Aorta (tissue), 5 donors: ENCODE results near the gene CCDC71L. TPM values are rescaled to one million over a fixed set of nuclear protein-coding genes. Genes with fewer than 3 reads are reported as not detected.
"Not testable (repeated sequence)": the region's sequence is repeated elsewhere in the genome, so short reads cannot be mapped to it uniquely, and the experiment has no call there.

ENCODE experiments used
- ATAC-seq: fragments of 200-7000 bp; cut with Tn5 transposase; one replicate; pipeline ENCODE4 v1.9.1; 2022; ENCODE audit warnings: moderate library complexity; ENCODE audit not compliant: low FRiP score
- DNase-seq, 2 donors: peaks; one replicate each; pipeline ENCODE4 v3.0.0-alpha.2; 2020
- H3K27ac ChIP-seq, 2 donors: one replicate each; pipeline ENCODE4 v1.5.1; 2013; ENCODE audit warnings: low read length in 2 of 2, mild to moderate bottlenecking in 2 of 2, moderate library complexity in 2 of 2, control low read depth in 1 of 2, inconsistent platforms in 1 of 2, low read depth in 1 of 2
- H3K27me3 ChIP-seq, 2 donors: one replicate each; pipeline ENCODE4 v1.6.1; 2013; ENCODE audit warnings: control low read depth in 1 of 2, low read length in 1 of 2, mild to moderate bottlenecking in 1 of 2, moderate library complexity in 1 of 2; ENCODE audit not compliant: insufficient read depth in 2 of 2, control insufficient read depth in 1 of 2
- H3K36me3 ChIP-seq, 2 donors: one replicate each; pipeline ENCODE4 v1.6.1; 2013; ENCODE audit warnings: control low read depth in 1 of 2, low read length in 1 of 2, mild to moderate bottlenecking in 1 of 2; ENCODE audit not compliant: insufficient read depth in 2 of 2, control insufficient read depth in 1 of 2
- H3K4me1 ChIP-seq, 2 donors: one replicate each; pipeline ENCODE4 v1.6.1; 2013; ENCODE audit warnings: low read length in 2 of 2, control low read depth in 1 of 2, mild to moderate bottlenecking in 1 of 2, moderate library complexity in 1 of 2; ENCODE audit not compliant: insufficient read depth in 2 of 2, control insufficient read depth in 1 of 2
- H3K4me3 ChIP-seq, 2 donors: one replicate each; pipeline ENCODE4 v1.5.1; 2013; ENCODE audit warnings: low read length in 2 of 2, control low read depth in 1 of 2, mild to moderate bottlenecking in 1 of 2
- H3K9me3 ChIP-seq: one replicate; pipeline ENCODE4 v1.6.1; 2013; ENCODE audit warnings: mild to moderate bottlenecking, low read length; ENCODE audit not compliant: control insufficient read depth
- WGBS, 2 donors: extraction: QIAGEN DNeasy Blood & Tissue Kit; methylation state at CpG; one replicate each; pipeline ENCODE4 v1.1.7; 2013; 5-methylcytosine and 5-hydroxymethylcytosine counted together
- intact Hi-C, 2 donors: fragments of 100-400 bp; cut with DNase I; formaldehyde crosslinking; loops; one replicate each; pipeline versions ENCODE4 v1.14.2 to v1.15.0; 2022
- polyA plus RNA-seq, 2 donors: library from polyadenylated mRNA; stranded (reverse); fragments of 200-250 nt; gene quantifications; one replicate each; pipeline ENCODE4 v1.2.3, GENCODE V29; 2013
- total RNA-seq, 2 donors: library from RNA; stranded (reverse); fragmentation: NEBNext Ultra II Directional; extraction: Animal tissue kit (Norgen Biotek cat#: 25700); gene quantifications; one replicate each; pipeline ENCODE4 v1.2.1, GENCODE V29; 2021
- donor health status: healthy with polysubstance abuse.
- donor health status: Bipolar disorder and iron deficiency.
- donor health status: DM: no; HTN: no; CAD: no.
- donor health status: DM: no; HTN: no; CAD: no.
- donor health status: DM: yes; HTN: yes; CAD: no.

Gene CCDC71L
- total and polyA plus RNA-seq, 4 donors: 6.8 to 31.6 (median 18.9) TPM

GRCh38 chr7:106681815-106682495 is 21.0 kb upstream of the CCDC71L start:
- H3K27ac ChIP-seq: no peak overlapping the region
- no peaks in the 10 kb centered on the region for H3K36me3 ChIP-seq
- no peak for DNase-seq
- no peaks in the 10 kb centered on the region for H3K9me3 ChIP-seq
- intact Hi-C loops: no loop called here
- H3K27me3 ChIP-seq: no peaks in the 10 kb centered on the region
- WGBS, 2 donors: 45 to 62% methylated on average over 5 of the region's 5 CpGs
- H3K4me3 ChIP-seq: no peak overlapping the region
- no peak for ATAC-seq
- no peaks in the 10 kb centered on the region for H3K4me1 ChIP-seq

GRCh38 chr7:106679153-106679931 is 18.4 kb upstream of the CCDC71L start:
- H3K27me3 ChIP-seq: no peaks in the 10 kb centered on the region
- H3K4me3 ChIP-seq: no peak overlapping the region
- H3K4me1 ChIP-seq: no peaks in the 10 kb centered on the region
- DNase-seq: no peak
- intact Hi-C loops: no loop called here
- H3K36me3 ChIP-seq: no peaks in the 10 kb centered on the region
- 67 to 78% methylated on average over 6 of the region's 6 CpGs for WGBS, 2 donors
- no peaks in the 10 kb centered on the region for H3K9me3 ChIP-seq
- ATAC-seq: no peak
- H3K27ac ChIP-seq: no peak overlapping the region

- DNase-seq (no peak), ATAC-seq (no peak)
- Histone ChIP-seq H3K9me3 (no peaks in the 10 kb centered on the region), H3K36me3 (no peaks in the 10 kb centered on the region), H3K27ac (no peak overlapping the region), H3K4me1 (no peaks in the 10 kb centered on the region), H3K27me3 (no peaks in the 10 kb centered on the region), H3K4me3 (no peak overlapping the region)
- intact Hi-C loops: no loop called here
- WGBS, 2 donors: 76 to 80% methylated on average over 3 of the region's 3 CpGs
Measured at GRCh38 chr7:106678795-106679152, 17.8 kb upstream of the CCDC71L start.

GRCh38 chr7:106676506-106676905 is 15.5 kb upstream of the CCDC71L start:
- intact Hi-C loops: not testable (repeated sequence)
- WGBS, 2 donors: 83 to 86% methylated on average over 2 of the region's 2 CpGs

GRCh38 chr7:106673688-106674087 is 12.7 kb upstream of the CCDC71L start:
- 68 to 71% methylated on average over 2 of the region's 2 CpGs for WGBS, 2 donors
- ATAC-seq, intact Hi-C loops, H3K27me3 ChIP-seq, H3K9me3 ChIP-seq, H3K4me3 ChIP-seq, H3K36me3 ChIP-seq, DNase-seq, H3K4me1 ChIP-seq, H3K27ac ChIP-seq: not testable (repeated sequence)

More at GRCh38 chr7:106676506-106676905, 15.5 kb upstream of the CCDC71L start:
- not testable (repeated sequence) for H3K27me3 ChIP-seq, H3K4me1 ChIP-seq, H3K4me3 ChIP-seq, DNase-seq, H3K27ac ChIP-seq, H3K9me3 ChIP-seq, H3K36me3 ChIP-seq, ATAC-seq

GRCh38 chr7:106671930-106672329 is 11.0 kb upstream of the CCDC71L start:
- 89 to 93% methylated on average over 8 of the region's 8 CpGs for WGBS, 2 donors
- H3K9me3 ChIP-seq, H3K36me3 ChIP-seq, ATAC-seq, H3K4me3 ChIP-seq, H3K27ac ChIP-seq, DNase-seq, H3K27me3 ChIP-seq, H3K4me1 ChIP-seq, intact Hi-C loops: not testable (repeated sequence)

- Histone ChIP-seq H3K36me3 (no peaks in the 10 kb centered on the region), H3K27ac (no peak overlapping the region), H3K4me3 (no peak overlapping the region), H3K9me3 (no peaks in the 10 kb centered on the region), H3K27me3 (no peaks in the 10 kb centered on the region), H3K4me1 (peaks cover 0 to 1% of the 10 kb centered on the region in 2 donors)
- ATAC-seq: no peak
- DNase-seq: no peak
- intact Hi-C loops: no loop called here
- 88 to 95% methylated on average over 1 of the region's 1 CpG for WGBS, 2 donors
Measured at GRCh38 chr7:106671160-106671559, 10.2 kb upstream of the CCDC71L start.

GRCh38 chr7:106668861-106669524 is 8.0 kb upstream of the CCDC71L start:
- no peaks in the 10 kb centered on the region for H3K27me3 ChIP-seq
- no peaks in the 10 kb centered on the region for H3K36me3 ChIP-seq
- ATAC-seq (no peak), DNase-seq (no peak)
- H3K27ac ChIP-seq: no peak overlapping the region
- no peak overlapping the region for H3K4me3 ChIP-seq
- peaks cover 0 to 1% of the 10 kb centered on the region in 2 donors for H3K4me1 ChIP-seq
- intact Hi-C loops: loop anchor here in 1 of 2 donors (10.0 kb wide), 1 partner anchor 494 kb away; no protein-coding TSS in a partner anchor
- no peaks in the 10 kb centered on the region for H3K9me3 ChIP-seq
- 86 to 92% methylated on average over 6 of the region's 6 CpGs for WGBS, 2 donors
